Endothelial cell of umbilical vein (primary cell): Measurements from ENCODE around the gene GRID2. TPM values are rescaled to one million over a fixed set of nuclear protein-coding genes. Genes with fewer than 3 reads are reported as not detected.
"Not testable (repeated sequence)": the region's sequence is repeated elsewhere in the genome, so short reads cannot be mapped to it uniquely, and the experiment has no call there.

Experiments
- BruUV-seq: library from RNA; stranded (reverse); fragments of 400-500 nt; replicated peaks from 2 replicates; lab custom pipeline; 2021; lab: Mats Ljungman, UMichigan
- CTCF ChIA-PET: fragments of 300-600, 350-600 bp; sonication (Branson Sonifier 250); formaldehyde crosslinking; loops from one replicate; lab custom pipeline; 2021; ENCODE audit warnings: antibody characterized with exemption, inconsistent platforms; lab: Charles Lee
- POLR2A ChIA-PET: fragments of 300-600, 350-600 bp; sonication (Branson Sonifier 250); formaldehyde crosslinking; loops from one replicate; lab custom pipeline; 2021; ENCODE audit warnings: antibody characterized with exemption, inconsistent platforms; lab: Charles Lee
- DNase-seq: peaks from one replicate; pipeline ENCODE4 v3.0.0-alpha.2; 2011; ENCODE audit warnings: low read depth, low spot score
- FAIRE-seq: peaks from 2 replicates; lab custom pipeline; 2011; peaks lifted over from hg19 to GRCh38; lab: Jason Lieb, UNC
- H2AFZ ChIP-seq: 2 replicates; pipeline ENCODE4 v1.6.0; 2012; ENCODE audit warnings: low read depth, low read length, control low read depth, inconsistent platforms
- H3K27ac ChIP-seq: 2 replicates; pipeline ENCODE4 v1.5.1; 2011; ENCODE audit warnings: low read depth, mild to moderate bottlenecking, control low read depth, low read length, moderate library complexity; ENCODE audit not compliant: insufficient read depth
- H3K27me3 ChIP-seq, 2 experiments: 2 replicates each; pipeline versions ENCODE4 v1.6.0 to v1.6.1; 2011; ENCODE audit warnings: low read length in 2 of 2, mixed read lengths in 1 of 2; ENCODE audit not compliant: control insufficient read depth in 2 of 2, insufficient read depth in 2 of 2
- H3K36me3 ChIP-seq, 2 experiments: 2 replicates in 1 of 2; 3 replicates in 1 of 2; pipeline ENCODE4 v1.5.1; 2011; ENCODE audit warnings: low read length in 2 of 2, mild to moderate bottlenecking in 1 of 2, moderate library complexity in 1 of 2; ENCODE audit not compliant: control insufficient read depth in 2 of 2, insufficient read depth in 2 of 2; ENCODE audit errors: extremely low read depth in 1 of 2
- H3K4me1 ChIP-seq: 3 replicates; pipeline ENCODE4 v1.5.1; 2011; ENCODE audit warnings: mild to moderate bottlenecking, low read length; ENCODE audit not compliant: control insufficient read depth, insufficient read depth; ENCODE audit errors: extremely low read depth
- H3K4me2 ChIP-seq: 2 replicates; pipeline ENCODE4 v1.6.1; 2011; ENCODE audit warnings: low read length, control low read depth, mixed read lengths; ENCODE audit not compliant: insufficient read depth
- H3K4me3 ChIP-seq, 3 experiments: fragments of 200-600 bp in 1 of 3; sonication (generic), shearing (Covaris generic) in 1 of 3; replicated peaks in 1 of 3; 2 replicates each; pipeline ENCODE4 v1.5.1; 2011 to 2016; ENCODE audit warnings: control low read depth in 3 of 3, low read length in 3 of 3, mild to moderate bottlenecking in 2 of 3, inconsistent platforms in 1 of 3, low read depth in 1 of 3, moderate library complexity in 1 of 3; ENCODE audit not compliant: insufficient read depth in 1 of 3
- H3K79me2 ChIP-seq: 2 replicates; pipeline ENCODE4 v1.6.0; 2012; ENCODE audit warnings: low read length, inconsistent platforms; ENCODE audit not compliant: control insufficient read depth, insufficient read depth
- H3K9ac ChIP-seq: replicated peaks from 2 replicates; pipeline ENCODE3; 2011; ENCODE audit warnings: low read length, control low read depth; ENCODE audit not compliant: insufficient read depth; ENCODE audit errors: extremely low read depth
- H3K9me1 ChIP-seq: replicated peaks from 3 replicates; pipeline ENCODE4 v1.6.0; 2011; ENCODE audit warnings: mild to moderate bottlenecking, low read length; ENCODE audit not compliant: control insufficient read depth, insufficient read depth; ENCODE audit errors: extremely low read depth
- H3K9me3 ChIP-seq: replicated peaks from 2 replicates; pipeline ENCODE4 v1.5.1; 2012; ENCODE audit warnings: low read length, inconsistent platforms; ENCODE audit not compliant: control insufficient read depth, insufficient read depth
- H4K20me1 ChIP-seq: replicated peaks from 2 replicates; pipeline ENCODE3; 2011; ENCODE audit warnings: mild to moderate bottlenecking, low read length; ENCODE audit not compliant: control insufficient read depth, insufficient read depth; ENCODE audit errors: extremely low read depth
- CTCF ChIP-seq, 2 donors: IDR thresholded peaks; 1 replicate in 1 of 2; 2 replicates in 1 of 2; pipeline ENCODE4 v1.5.1; 2011; ENCODE audit warnings: low read length in 2 of 2, mild to moderate bottlenecking in 2 of 2, moderate library complexity in 2 of 2, control low read depth in 1 of 2, inconsistent platforms in 1 of 2, low read depth in 1 of 2; ENCODE audit not compliant: insufficient read depth in 1 of 2; ENCODE audit errors: extremely low read depth in 1 of 2
- EZH2 ChIP-seq: IDR thresholded peaks from 2 replicates; pipeline ENCODE4 v1.6.1; 2012; ENCODE audit warnings: borderline replicate concordance, low read depth, mild to moderate bottlenecking, moderate library complexity, low read length, inconsistent platforms; ENCODE audit not compliant: severe bottlenecking
- FOS ChIP-seq: IDR thresholded peaks from 2 replicates; pipeline ENCODE4 v1.6.1; 2011; ENCODE audit warnings: mild to moderate bottlenecking, low read length, moderate library complexity, borderline replicate concordance; ENCODE audit not compliant: insufficient read depth
- GATA2 ChIP-seq: IDR thresholded peaks from 2 replicates; pipeline ENCODE4 v1.7.0; 2011; ENCODE audit warnings: low read depth, mild to moderate bottlenecking, moderate library complexity, mixed read lengths, low read length; ENCODE audit not compliant: insufficient read length, insufficient read depth
- JUN ChIP-seq: IDR thresholded peaks from 2 replicates; pipeline ENCODE4 v1.6.1; 2011; ENCODE audit warnings: borderline replicate concordance, low read depth; ENCODE audit not compliant: insufficient read length, insufficient read depth
- MAX ChIP-seq: IDR thresholded peaks from 2 replicates; pipeline ENCODE4 v1.6.1; 2011; ENCODE audit not compliant: insufficient read depth, insufficient read length
- MYC ChIP-seq: IDR thresholded peaks from one replicate; pipeline ENCODE4 v1.6.1; 2011; ENCODE audit warnings: mild to moderate bottlenecking, low read depth, low read length
- POLR2A ChIP-seq: IDR thresholded peaks from 2 replicates; pipeline ENCODE4 v1.6.1; 2012; ENCODE audit warnings: low read depth, mild to moderate bottlenecking, control low read depth, low read length
- POLR2AphosphoS5 ChIP-seq: IDR thresholded peaks from 2 replicates; pipeline ENCODE4 v1.6.1; 2012; ENCODE audit warnings: low read depth, mild to moderate bottlenecking, control low read depth, low read length, moderate library complexity; ENCODE audit not compliant: insufficient read depth
- dilution Hi-C: fragments of 300-500 bp; cut with MboI; formaldehyde crosslinking; loops from one replicate; pipeline ENCODE4 v1.15.0; 2019; ENCODE audit warnings: low sequenced_read_pairs; ENCODE audit not compliant: extremely low pct_ligation_motif_present
- intact Hi-C: fragments of 100-400 bp; cut with micrococcal nuclease; formaldehyde crosslinking; loops from one replicate; pipeline ENCODE4 v1.10.0; 2022
- polyA plus RNA-seq, 4 experiments: library from polyadenylated mRNA; depleted of rRNA in 3 of 4; stranded (reverse) in 3 of 4; unstranded in 1 of 4; fragments of >200 nt; gene quantifications; 2 replicates each; pipeline versions ENCODE4 v1.2.1 to v1.2.3, GENCODE V29; 2011 to 2012; ENCODE audit warnings: missing spikeins in 1 of 4
- total RNA-seq: library from RNA; stranded (reverse); gene quantifications from 2 replicates; pipeline ENCODE4 v1.2.3, GENCODE V29; 2021

GRID2 gene
- total and polyA plus RNA-seq, 2 donors (not counting 3 experiments of a cell fraction or from before 2014, with no cell fraction given), result not detected

- H3K27ac ChIP-seq, result no peak overlapping the region
- H3K9ac ChIP-seq, result no peak overlapping the region
- dilution Hi-C loops (no loop called here), intact Hi-C loops (no loop called here)
- no TSS peak for BruUV-seq
- no peaks in the 10 kb centered on the region for H3K4me1 ChIP-seq
- no peaks in the 10 kb centered on the region for H3K9me1 ChIP-seq
- ChIA-PET POLR2A (no interaction called here), CTCF (no interaction called here)
- H3K9me3 ChIP-seq, result no peaks in the 10 kb centered on the region
- DNase-seq (no peak), FAIRE-seq (no peak)
- H3K4me2 ChIP-seq, result no peak overlapping the region
- TF ChIP-seq JUN, result no peak
- TF ChIP-seq MAX, result no peak
- TF ChIP-seq EZH2, result no peak
- TF ChIP-seq GATA2, result no peak
- no peak for TF ChIP-seq POLR2AphosphoS5
- TF ChIP-seq MYC, result no peak
- TF ChIP-seq FOS, result no peak
- no peak for TF ChIP-seq CTCF (IDR thresholded peaks at IDR 0.05; ENCODE audit: extremely low read depth in 1 of 2, insufficient read depth in 1 of 2, low read depth in 1 of 2, low read length in 2 of 2)
- no peak for TF ChIP-seq POLR2A
- H3K79me2 ChIP-seq, result no peaks in the 10 kb centered on the region
- H2AFZ ChIP-seq, result no peak overlapping the region
- no peaks in the 10 kb centered on the region for H4K20me1 ChIP-seq
- no peaks in the 10 kb centered on the region for H3K27me3 ChIP-seq
- no peaks in the 10 kb centered on the region for H3K36me3 ChIP-seq
- H3K4me3 ChIP-seq, result no peak overlapping the region
Observed at GRCh38 chr4:92447255-92447905, 143.6 kb downstream of the GRID2 start.

GRCh38 chr4:92448176-92448575 is 144.4 kb downstream of the GRID2 start:
- dilution Hi-C loops, DNase-seq, H4K20me1 ChIP-seq, H3K4me1 ChIP-seq, H3K9me1 ChIP-seq, H3K4me3 ChIP-seq, H3K27me3 ChIP-seq, H2AFZ ChIP-seq, POLR2A ChIA-PET, H3K36me3 ChIP-seq, H3K9me3 ChIP-seq, BruUV-seq, CTCF ChIA-PET, intact Hi-C loops, H3K79me2 ChIP-seq, H3K9ac ChIP-seq, H3K4me2 ChIP-seq, FAIRE-seq, H3K27ac ChIP-seq: not testable (repeated sequence)
